Pancreas (tissue), 10 donors: ENCODE results near the gene TNFAIP2. TPM values are rescaled to one million over a fixed set of nuclear protein-coding genes. Genes with fewer than 3 reads are reported as not detected.

Source experiments
- ATAC-seq, 4 donors: fragments of 200-7000 bp; cut with Tn5 transposase; one replicate each; pipeline versions ENCODE4 v1.8.0 to v1.9.1; 2020; ENCODE audit warnings: mild to moderate bottlenecking in 4 of 4, moderate library complexity in 4 of 4
- DNase-seq, 6 donors: peaks; one replicate each; pipeline ENCODE4 v3.0.0-alpha.2; 2020
- FAIRE-seq: peaks from 2 replicates; lab custom pipeline; 2012; peaks lifted over from hg19 to GRCh38; lab: Jason Lieb, UNC
- H3K27ac ChIP-seq, 4 donors: fragments of 200-600 bp; sonication (generic); 1 replicate in 3 of 4; 2 replicates in 1 of 4; pipeline versions ENCODE4 v1.5.0 to v1.8.0; 2020
- H3K27me3 ChIP-seq, 4 donors: fragments of 200-600 bp; one replicate each; pipeline ENCODE4 v1.8.0; 2021
- H3K36me3 ChIP-seq, 3 donors: fragments of 200-600 bp; sonication (generic) in 1 of 3; one replicate each; pipeline versions ENCODE4 v1.5.0 to v1.8.0; 2020 to 2021
- H3K4me1 ChIP-seq, 3 donors: fragments of 200-600 bp; one replicate each; pipeline ENCODE4 v1.8.0; 2021
- H3K4me3 ChIP-seq, 4 donors: fragments of 200-600 bp; sonication (generic) in 2 of 4; one replicate each; pipeline versions ENCODE4 v1.5.0 to v1.8.0; 2020 to 2021
- H3K9me3 ChIP-seq, 4 donors: fragments of 200-600 bp; one replicate each; pipeline ENCODE4 v1.8.0; 2021
- WGBS, 2 donors: extraction: QIAGEN DNeasy Blood & Tissue Kit; methylation state at CpG; one replicate each; pipeline ENCODE4 v1.1.7; 2013; 5-methylcytosine and 5-hydroxymethylcytosine counted together
- intact Hi-C, 3 donors: fragments of 100-400 bp; cut with DNase I; formaldehyde crosslinking; loops; one replicate each; pipeline versions ENCODE4 v1.11.1 to v1.14.2; 2022
- polyA plus RNA-seq, 2 donors: library from polyadenylated mRNA; stranded (reverse); fragments of 200-250 nt; gene quantifications; one replicate each; pipeline ENCODE4 v1.2.3, GENCODE V29; 2013
- total RNA-seq, 6 donors: library from RNA; stranded (reverse); fragmentation: NEBNext Ultra II Directional in 4 of 6; extraction: Animal tissue kit (Norgen Biotek cat#: 25700) in 4 of 6; gene quantifications; one replicate each; pipeline versions ENCODE4 v1.2.1 to v1.2.4, GENCODE V29; 2021 to 2023
- TF ChIP-seq, protein P1 (sequence below), 4 donors: fragments of 200-600 bp; sonication (generic) in 3 of 4; IDR thresholded peaks; one replicate each; pipeline versions ENCODE4 v1.5.0 to v1.8.0; 2021; ENCODE audit warnings: antibody characterized with exemption in 4 of 4
- donor health status: healthy with polysubstance abuse.
- donor health status: DM: no; HTN: no; CAD: no; lungs with moderate emphysema.
- donor health status: DM: no; HTN: no; CAD: no.
- donor health status: control.
- donor health status: control.
- donor health status: Bipolar disorder and iron deficiency.
- donor health status: DM: yes; HTN: yes; CAD: no.
- donor health status: DM: no; HTN: no; CAD: no.
- donor health status: DM: no; HTN: no; CAD: no.
- donor health status: DM: yes; HTN: yes; CAD: no.

The TNFAIP2 gene
- total and polyA plus RNA-seq, 8 donors: 7.0 to 288 (median 50.6) TPM

DNA sequence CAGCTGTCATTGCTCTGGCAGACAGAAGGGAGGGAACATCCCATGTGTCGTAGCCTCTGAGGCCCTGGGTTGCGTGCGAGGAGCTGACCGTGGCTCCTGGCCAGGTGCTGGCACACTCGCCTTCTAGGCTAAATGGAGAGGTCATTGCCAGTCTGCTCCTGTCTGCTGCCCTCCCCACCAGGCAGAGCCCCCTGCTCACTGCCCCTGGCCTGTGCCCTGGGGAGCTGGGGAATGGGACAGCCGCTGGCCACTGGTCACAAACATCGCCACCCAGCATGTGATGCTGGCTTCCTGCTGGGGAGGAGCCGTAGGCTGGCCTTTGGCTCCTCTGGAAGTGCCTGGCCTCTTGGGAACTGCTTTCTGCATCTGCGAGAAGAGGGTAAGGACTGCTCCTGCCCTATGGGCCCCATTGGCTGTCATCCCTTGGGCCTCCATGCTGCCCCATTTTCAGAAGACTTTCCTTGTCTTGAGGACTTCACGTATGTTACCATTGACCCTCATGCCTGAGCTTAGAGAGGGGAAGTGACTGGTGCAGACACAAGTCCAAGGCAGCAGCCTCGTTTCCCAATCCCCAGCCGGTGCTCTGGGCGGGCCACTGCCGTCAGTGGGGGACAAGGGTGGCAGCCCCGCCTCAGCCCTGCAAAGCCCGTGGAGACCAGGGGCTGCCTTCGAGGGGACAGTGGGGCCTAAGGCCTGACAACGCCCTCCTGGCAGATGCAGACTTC lies 2.0 kb upstream of the TNFAIP2 start:
- FAIRE-seq: no peak
- no peaks in the 10 kb centered on the region for H3K36me3 ChIP-seq
- intact Hi-C loops: no loop called here
- peak overlapping the region; percentile 58 to 90 (median 76) for H3K27ac ChIP-seq
- H3K4me1 ChIP-seq: peaks cover 0 to 23% (median 1%) of the 10 kb centered on the region in 3 donors
- WGBS, 2 donors: 43 to 52% methylated on average over 18 of the region's 18 CpGs
- H3K9me3 ChIP-seq: no peaks in the 10 kb centered on the region
- no peaks in the 10 kb centered on the region for H3K27me3 ChIP-seq
- peak in 2 of 6 donors; percentile 47 to 72 for DNase-seq
- peak overlapping the region in 1 of 4 donors; percentile 59 for H3K4me3 ChIP-seq
- TF ChIP-seq, protein P1, sequence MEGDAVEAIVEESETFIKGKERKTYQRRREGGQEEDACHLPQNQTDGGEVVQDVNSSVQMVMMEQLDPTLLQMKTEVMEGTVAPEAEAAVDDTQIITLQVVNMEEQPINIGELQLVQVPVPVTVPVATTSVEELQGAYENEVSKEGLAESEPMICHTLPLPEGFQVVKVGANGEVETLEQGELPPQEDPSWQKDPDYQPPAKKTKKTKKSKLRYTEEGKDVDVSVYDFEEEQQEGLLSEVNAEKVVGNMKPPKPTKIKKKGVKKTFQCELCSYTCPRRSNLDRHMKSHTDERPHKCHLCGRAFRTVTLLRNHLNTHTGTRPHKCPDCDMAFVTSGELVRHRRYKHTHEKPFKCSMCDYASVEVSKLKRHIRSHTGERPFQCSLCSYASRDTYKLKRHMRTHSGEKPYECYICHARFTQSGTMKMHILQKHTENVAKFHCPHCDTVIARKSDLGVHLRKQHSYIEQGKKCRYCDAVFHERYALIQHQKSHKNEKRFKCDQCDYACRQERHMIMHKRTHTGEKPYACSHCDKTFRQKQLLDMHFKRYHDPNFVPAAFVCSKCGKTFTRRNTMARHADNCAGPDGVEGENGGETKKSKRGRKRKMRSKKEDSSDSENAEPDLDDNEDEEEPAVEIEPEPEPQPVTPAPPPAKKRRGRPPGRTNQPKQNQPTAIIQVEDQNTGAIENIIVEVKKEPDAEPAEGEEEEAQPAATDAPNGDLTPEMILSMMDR (IDR thresholded peaks at IDR 0.05): no peak
- peak in 3 of 4 donors; percentile 8 to 25 (median 19) for ATAC-seq

DNA sequence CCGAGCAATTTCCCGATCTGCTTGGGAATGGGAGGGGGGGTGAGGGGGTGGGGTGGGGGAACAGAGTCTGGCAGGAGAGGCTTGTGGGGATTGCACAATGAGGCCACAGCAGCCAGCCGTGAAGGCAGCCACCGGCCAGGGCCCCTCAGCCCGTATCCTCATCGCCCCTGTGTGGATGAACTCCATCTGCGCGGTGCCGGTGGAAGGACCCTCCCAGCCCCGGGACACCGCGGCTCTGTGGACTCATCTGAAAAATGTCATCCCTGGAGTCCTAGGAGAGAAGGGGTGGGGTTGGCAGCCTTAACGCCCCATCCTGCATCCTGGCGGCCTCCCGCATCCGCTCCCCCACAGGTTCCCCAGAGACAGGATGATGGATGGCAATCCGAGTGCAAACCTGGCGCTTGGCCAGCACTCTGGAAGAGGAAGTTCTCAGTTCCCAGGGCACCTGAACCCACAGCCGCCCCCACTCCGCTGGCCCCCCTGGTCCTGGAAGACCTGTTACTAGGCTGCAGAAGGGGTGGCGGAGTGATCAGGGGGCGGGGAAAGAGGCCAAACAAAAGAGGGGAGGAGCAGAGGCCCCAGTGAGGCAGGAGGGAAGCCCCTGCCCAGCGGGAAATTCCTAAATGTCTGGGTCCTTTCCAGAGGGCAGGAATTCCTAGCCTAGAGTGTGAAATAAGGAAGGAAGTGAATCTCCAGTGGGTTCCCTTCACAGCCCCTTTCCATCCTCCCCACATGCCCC lies 1.2 kb upstream of the TNFAIP2 start:
- intact Hi-C loops: no loop called here
- ATAC-seq: peak; percentile 50 to 64 (median 58)
- 20 to 21% methylated on average over 23 of the region's 23 CpGs for WGBS, 2 donors
- TF ChIP-seq, protein P1 (IDR thresholded peaks at IDR 0.05): no peak
- Histone ChIP-seq H3K9me3 (no peaks in the 10 kb centered on the region), H3K27ac (peak overlapping the region; percentile 65 to 90 (median 84)), H3K27me3 (no peaks in the 10 kb centered on the region), H3K36me3 (no peaks in the 10 kb centered on the region), H3K4me1 (peaks cover 4 to 27% (median 7%) of the 10 kb centered on the region in 3 donors), H3K4me3 (peak overlapping the region in 1 of 4 donors; percentile 59)
- DNase-seq: peak; percentile 87 to 96 (median 88)
- FAIRE-seq: no peak

DNA sequence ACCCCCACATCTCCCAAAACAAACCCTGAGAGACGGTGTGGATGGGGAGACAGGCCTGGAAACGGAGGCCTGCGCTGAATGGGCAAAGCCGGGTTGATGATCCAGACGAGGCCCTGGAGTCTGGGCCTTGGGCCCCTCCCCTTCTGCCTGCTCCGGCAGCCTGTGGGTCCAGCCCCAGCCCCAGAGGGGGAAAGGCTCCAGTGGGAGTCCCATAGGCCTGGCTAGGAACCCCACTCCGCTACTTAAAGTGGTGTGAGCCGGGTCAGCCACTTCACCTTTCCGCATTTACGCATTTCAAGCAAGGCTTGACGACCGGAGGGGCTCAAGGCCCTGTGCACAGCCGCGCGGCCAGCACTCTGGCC lies 695 bp upstream of the TNFAIP2 start:
- Histone ChIP-seq H3K9me3 (no peaks in the 10 kb centered on the region), H3K27ac (peak overlapping the region; percentile 46 to 90 (median 84)), H3K4me3 (peak overlapping the region in 2 of 4 donors; percentile 37 to 59), H3K4me1 (peaks cover 4 to 30% (median 7%) of the 10 kb centered on the region in 3 donors), H3K36me3 (no peaks in the 10 kb centered on the region), H3K27me3 (no peaks in the 10 kb centered on the region)
- peak in 3 of 4 donors; percentile 3 to 8 (median 4) for ATAC-seq
- no peak for FAIRE-seq
- TF ChIP-seq, protein P1 (IDR thresholded peaks at IDR 0.05): no peak
- 50 to 55% methylated on average over 15 of the region's 15 CpGs for WGBS, 2 donors
- intact Hi-C loops: no loop called here
- peak in 2 of 6 donors; percentile 36 to 71 for DNase-seq

DNA sequence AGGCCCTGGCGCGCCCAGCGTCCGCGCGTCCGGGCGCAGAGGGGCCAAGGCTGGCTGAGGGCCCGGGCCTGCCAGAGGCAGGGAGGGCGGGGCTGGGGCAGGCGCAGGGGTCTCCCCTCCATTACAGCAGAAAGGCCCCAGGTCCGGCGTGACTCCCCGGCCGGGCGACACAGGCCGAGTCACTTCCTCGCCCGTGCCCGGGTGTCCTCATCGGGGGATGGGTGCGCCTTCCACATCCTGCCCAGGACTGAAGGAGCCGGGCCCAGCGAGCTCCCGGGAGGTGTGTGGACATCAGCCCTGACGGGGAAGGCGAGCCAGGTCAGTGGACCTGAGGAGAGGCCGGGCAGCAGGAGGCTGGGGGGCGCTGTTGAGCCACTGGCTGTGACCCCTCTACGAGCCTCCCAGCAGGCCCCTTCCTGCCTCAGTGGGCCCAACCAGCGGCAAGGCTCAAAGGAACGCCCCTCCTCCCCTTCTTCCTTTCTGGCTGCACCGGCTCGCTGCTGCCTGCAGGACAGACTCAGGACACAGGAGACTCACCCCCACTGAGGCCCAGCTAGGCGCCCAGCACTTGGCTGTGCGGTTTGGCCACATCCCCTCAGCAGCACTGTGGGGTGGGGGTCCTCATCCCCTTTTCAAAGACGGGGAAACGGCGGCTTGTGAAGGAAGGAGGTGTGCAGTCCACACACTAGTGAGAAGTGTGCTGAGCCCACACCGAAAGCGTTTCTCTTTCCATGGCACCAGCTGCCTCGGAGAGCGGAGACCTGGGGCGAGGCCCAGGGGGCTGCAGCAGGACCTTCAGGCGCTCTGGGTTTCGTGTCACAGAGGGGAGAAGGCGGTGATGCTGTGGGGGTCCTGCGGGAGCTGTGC lies 606 bp downstream of the TNFAIP2 start:
- Histone ChIP-seq H3K36me3 (no peaks in the 10 kb centered on the region), H3K4me3 (peak overlapping the region; percentile 16 to 59 (median 30)), H3K4me1 (peaks cover 4 to 27% (median 7%) of the 10 kb centered on the region in 3 donors), H3K27ac (peak overlapping the region; percentile 46 to 90 (median 84)), H3K27me3 (no peaks in the 10 kb centered on the region), H3K9me3 (no peaks in the 10 kb centered on the region)
- no peak for FAIRE-seq
- TF ChIP-seq, protein P1 (IDR thresholded peaks at IDR 0.05): no peak
- DNase-seq: peak in 4 of 6 donors; percentile 45 to 81 (median 54)
- WGBS, 2 donors: 33 to 41% methylated on average over 45 to 48 of the region's 48 CpGs
- intact Hi-C loops: no loop called here
- peak in 1 of 4 donors; percentile 3 for ATAC-seq
